ENCODE results near the gene SLC10A3. TPM values are rescaled to one million over a fixed set of nuclear protein-coding genes. Genes with fewer than 3 reads are reported as not detected.
"Not testable (repeated sequence)": the region's sequence is repeated elsewhere in the genome, so short reads cannot be mapped to it uniquely, and the experiment has no call there.

The SLC10A3 gene
- total RNA-seq, 2 experiments from 2014 or later: 13.2 to 14.1 TPM

GRCh38 chrX:154505734-154506133, 15.3 kb upstream of the SLC10A3 start:
- DNase-seq: no peak
- ChIA-PET POLR2A (interaction anchor here (1.1 kb wide), 1 partner anchor 21 kb away, joined by 3 read pairs; no protein-coding TSS in a partner anchor), CTCF (no interaction called here)
- H3K36me3 Mint-ChIP-seq (ENCODE audit: low read depth): peaks cover 16% of the 10 kb centered on the region
- TF ChIP-seq CTCF (IDR thresholded peaks at IDR 0.05): no peak
- intact Hi-C loops (cut with micrococcal nuclease): no loop called here
- H3K27me3 Mint-ChIP-seq: no peaks in the 10 kb centered on the region
- no peak overlapping the region for H3K4me3 Mint-ChIP-seq
- H3K27ac Mint-ChIP-seq: no peak overlapping the region
- H3K4me1 Mint-ChIP-seq (ENCODE audit: low read depth): peaks cover 5% of the 10 kb centered on the region
- ATAC-seq: no peak
- no peaks in the 10 kb centered on the region for H3K9me3 Mint-ChIP-seq

GRCh38 chrX:154502989-154503388, 12.6 kb upstream of the SLC10A3 start:
- no peak for DNase-seq
- ATAC-seq: no peak
- Mint-ChIP-seq H3K9me3 (no peaks in the 10 kb centered on the region), H3K36me3 (ENCODE audit: low read depth) (peaks cover 3% of the 10 kb centered on the region), H3K4me3 (no peak overlapping the region), H3K27me3 (no peaks in the 10 kb centered on the region), H3K27ac (no peak overlapping the region), H3K4me1 (ENCODE audit: low read depth) (no peaks in the 10 kb centered on the region)
- ChIA-PET POLR2A (no interaction called here), CTCF (no interaction called here)
- TF ChIP-seq CTCF (IDR thresholded peaks at IDR 0.05): no peak
- intact Hi-C loops (cut with micrococcal nuclease): no loop called here

DNA sequence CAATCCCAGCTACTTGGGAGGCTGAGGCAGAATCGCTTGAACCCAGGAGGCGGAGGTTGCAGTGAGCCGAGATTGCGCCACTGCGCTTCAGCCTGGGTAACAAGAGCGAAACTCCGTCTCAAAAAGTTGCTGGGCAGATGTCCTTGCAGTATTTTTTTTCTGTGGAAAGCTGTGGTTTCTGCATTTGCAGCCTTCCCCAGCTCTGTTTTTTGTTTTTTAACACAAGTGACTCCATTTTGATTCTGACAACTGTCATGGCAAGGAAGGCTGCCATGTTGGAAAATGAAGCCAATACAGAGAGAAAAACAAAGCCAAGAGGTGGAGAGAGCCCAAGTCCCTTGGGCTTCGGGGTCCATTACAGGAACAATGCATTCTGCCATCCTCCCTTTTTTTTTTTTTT, 11.7 kb upstream of the SLC10A3 start:
- ChIA-PET POLR2A (no interaction called here), CTCF (no interaction called here)
- no peak for ATAC-seq

DNA sequence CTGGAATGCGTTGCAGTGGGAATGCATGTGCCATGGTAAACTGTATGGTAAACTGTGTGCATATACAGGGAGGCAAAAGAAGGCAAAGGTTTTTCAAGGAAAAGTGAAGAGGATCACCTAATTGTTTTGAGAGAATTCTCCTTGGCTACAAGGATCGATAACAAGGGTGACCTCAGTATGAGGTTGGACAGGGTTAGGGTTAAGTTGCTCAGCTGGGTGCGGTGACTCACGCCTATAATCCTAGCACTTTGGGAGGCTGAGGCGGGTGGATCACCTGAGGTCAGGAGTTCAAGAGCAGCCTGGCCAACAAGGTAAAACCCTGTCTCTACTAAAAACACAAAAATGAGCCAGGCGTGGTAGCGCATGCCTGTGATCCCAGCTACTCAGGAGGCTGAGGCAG, 11.0 kb upstream of the SLC10A3 start:
- ATAC-seq; H3K27me3 Mint-ChIP-seq; DNase-seq; H3K4me1 Mint-ChIP-seq (ENCODE audit: low read depth); H3K36me3 Mint-ChIP-seq (ENCODE audit: low read depth); POLR2A ChIA-PET; H3K4me3 Mint-ChIP-seq; H3K9me3 Mint-ChIP-seq; CTCF ChIA-PET; H3K27ac Mint-ChIP-seq; intact Hi-C loops (cut with micrococcal nuclease): not testable (repeated sequence)

More for the DNA sequence above, 11.7 kb upstream of the SLC10A3 start:
- intact Hi-C loops (cut with micrococcal nuclease): no loop called here
- H3K36me3 Mint-ChIP-seq (ENCODE audit: low read depth): peaks cover 3% of the 10 kb centered on the region
- no peak for TF ChIP-seq CTCF (IDR thresholded peaks at IDR 0.05)
- H3K27ac Mint-ChIP-seq: no peak overlapping the region
- H3K9me3 Mint-ChIP-seq: no peaks in the 10 kb centered on the region
- H3K4me3 Mint-ChIP-seq: no peak overlapping the region
- DNase-seq: no peak
- no peaks in the 10 kb centered on the region for H3K4me1 Mint-ChIP-seq (ENCODE audit: low read depth)
- no peaks in the 10 kb centered on the region for H3K27me3 Mint-ChIP-seq

- H3K36me3 Mint-ChIP-seq (ENCODE audit: low read depth); H3K27me3 Mint-ChIP-seq; CTCF ChIA-PET; ATAC-seq; POLR2A ChIA-PET; H3K4me1 Mint-ChIP-seq (ENCODE audit: low read depth); DNase-seq; H3K9me3 Mint-ChIP-seq; H3K4me3 Mint-ChIP-seq; intact Hi-C loops (cut with micrococcal nuclease); H3K27ac Mint-ChIP-seq: not testable (repeated sequence)
Measured at GRCh38 chrX:154496591-154497137, 6.2 kb upstream of the SLC10A3 start.

GRCh38 chrX:154495472-154495922, 5.1 kb upstream of the SLC10A3 start:
- no peak for DNase-seq
- ATAC-seq: no peak
- intact Hi-C loops (cut with micrococcal nuclease): no loop called here
- H3K4me3 Mint-ChIP-seq: no peak overlapping the region
- H3K4me1 Mint-ChIP-seq (ENCODE audit: low read depth): peaks cover 4% of the 10 kb centered on the region
- no peaks in the 10 kb centered on the region for H3K27me3 Mint-ChIP-seq
- no peaks in the 10 kb centered on the region for H3K36me3 Mint-ChIP-seq (ENCODE audit: low read depth)
- no peak overlapping the region for H3K27ac Mint-ChIP-seq
- POLR2A ChIA-PET: interaction anchor here (0.9 kb wide), 1 partner anchor 18 kb away, joined by 3 read pairs; no protein-coding TSS in a partner anchor
- TF ChIP-seq CTCF (IDR thresholded peaks at IDR 0.05): no peak
- CTCF ChIA-PET: no interaction called here
- no peaks in the 10 kb centered on the region for H3K9me3 Mint-ChIP-seq

Data from activated CD8-positive, alpha-beta T cell treated with anti-CD3 and anti-CD28 coated beads for 36 hours (primary cell).